HCT116 (cell line): ENCODE results near the gene PTPN20. TPM values are rescaled to one million over a fixed set of nuclear protein-coding genes. Genes with fewer than 3 reads are reported as not detected.

ENCODE experiments used
- ATAC-seq: fragments of 200-7000 bp; cut with Tn5 transposase; 2 replicates; pipeline ENCODE4 v1.9.1; 2020; ENCODE audit warnings: mild to moderate bottlenecking, moderate library complexity
- BruUV-seq: library from RNA; stranded (reverse); fragments of 400-500 nt; replicated peaks from 2 replicates; lab custom pipeline; 2021; lab: Mats Ljungman, UMichigan
- CTCF ChIA-PET: fragments of 300-600 bp; sonication (Branson Sonifier 250); formaldehyde crosslinking; loops from one replicate; lab custom pipeline; 2021; ENCODE audit warnings: antibody characterized with exemption; lab: Charles Lee
- POLR2A ChIA-PET: fragments of 300-600, 350-600 bp; sonication (Branson Sonifier 250); formaldehyde crosslinking; loops from one replicate; lab custom pipeline; 2021; ENCODE audit warnings: antibody characterized with exemption; lab: Charles Lee
- RAD21 ChIA-PET, 2 experiments: fragments of 300-600 bp; sonication (Branson Sonifier 250); formaldehyde crosslinking; loops; one replicate each; lab custom pipeline; 2023; ENCODE audit warnings: low total read pairs in 2 of 2; ENCODE audit not compliant: uncharacterized antibody in 2 of 2, unreplicated experiment in 2 of 2, low non-redundant PET in 1 of 2; lab: Charles Lee
- DNase-seq: peaks from one replicate; pipeline ENCODE4 v3.0.0-alpha.2; 2010; ENCODE audit warnings: low read depth, low spot score
- H2AFZ ChIP-seq: fragments of 200-600 bp; shearing (Covaris generic), sonication (generic); 2 replicates; pipeline ENCODE4 v1.6.1; 2017; ENCODE audit warnings: low read depth, mixed run types, mixed read lengths, antibody characterized with exemption, low read length; ENCODE audit not compliant: poor library complexity, severe bottlenecking
- H3K27ac ChIP-seq: 2 replicates; pipeline ENCODE4 v1.5.1; 2012; ENCODE audit warnings: low read depth, low read length
- H3K27me3 ChIP-seq: fragments of 200-600 bp; sonication (generic); 2 replicates; pipeline ENCODE4 v1.6.1; 2016; ENCODE audit warnings: mixed run types, low read length, mixed read lengths; ENCODE audit not compliant: insufficient read depth
- H3K36me3 ChIP-seq, 2 experiments: fragments of 200-500 bp in 1 of 2; fragments of 200-600 bp in 1 of 2; sonication (Bioruptor generic) in 1 of 2; sonication (generic) in 1 of 2; 2 replicates each; pipeline versions ENCODE4 v1.5.1 to v1.6.1; 2014 to 2016; ENCODE audit warnings: low read length in 2 of 2, inconsistent platforms in 1 of 2, mixed read lengths in 1 of 2, mixed run types in 1 of 2; ENCODE audit not compliant: insufficient read depth in 2 of 2, control insufficient read depth in 1 of 2
- H3K4me1 ChIP-seq, 2 experiments: fragments of 200-600 bp in 1 of 2; sonication (generic) in 1 of 2; 2 replicates each; pipeline versions ENCODE4 v1.5.1 to v1.6.1; 2012 to 2017; ENCODE audit warnings: low read length in 2 of 2, inconsistent platforms in 1 of 2, mild to moderate bottlenecking in 1 of 2, mixed read lengths in 1 of 2, mixed run types in 1 of 2, moderate library complexity in 1 of 2; ENCODE audit not compliant: insufficient read depth in 2 of 2, control insufficient read depth in 1 of 2
- H3K4me2 ChIP-seq: fragments of 200-600 bp; sonication (generic); 2 replicates; pipeline ENCODE4 v1.6.1; 2017; ENCODE audit warnings: mixed run types, low read length, mixed read lengths
- H3K4me3 ChIP-seq, 2 experiments: fragments of 200-600 bp in 1 of 2; sonication (generic) in 1 of 2; replicated peaks in 1 of 2; 2 replicates each; pipeline ENCODE4 v1.5.1; 2011 to 2016; ENCODE audit warnings: low read length in 2 of 2, control low read depth in 1 of 2, low read depth in 1 of 2, mild to moderate bottlenecking in 1 of 2, mixed read lengths in 1 of 2, mixed run types in 1 of 2
- H3K79me2 ChIP-seq: fragments of 200-600 bp; sonication (generic); 2 replicates; pipeline ENCODE4 v1.6.1; 2017; ENCODE audit warnings: mild to moderate bottlenecking, mixed run types, low read length, moderate library complexity, mixed read lengths; ENCODE audit not compliant: insufficient read depth
- H3K9ac ChIP-seq: fragments of 200-600 bp; sonication (generic); 2 replicates; pipeline ENCODE4 v1.6.1; 2016; ENCODE audit warnings: low read length, mixed read lengths
- H3K9me2 ChIP-seq: fragments of 200-600 bp; sonication (generic), shearing (Covaris generic); 2 replicates; pipeline ENCODE4 v1.6.1; 2017; ENCODE audit warnings: mixed run types, mild to moderate bottlenecking, moderate library complexity; ENCODE audit not compliant: insufficient read depth
- H3K9me3 ChIP-seq, 2 experiments: fragments of 200-500 bp in 1 of 2; fragments of 200-600 bp in 1 of 2; sonication (Bioruptor generic) in 1 of 2; sonication (generic) in 1 of 2; 2 replicates each; pipeline ENCODE4 v1.6.1; 2014 to 2017; ENCODE audit warnings: low read length in 2 of 2, mixed read lengths in 2 of 2, inconsistent platforms in 1 of 2, low read depth in 1 of 2, mild to moderate bottlenecking in 1 of 2, mixed run types in 1 of 2, moderate library complexity in 1 of 2; ENCODE audit not compliant: control insufficient read depth in 1 of 2, insufficient read depth in 1 of 2
- H4K20me1 ChIP-seq: fragments of 200-600 bp; sonication (generic), shearing (Covaris generic); 2 replicates; pipeline ENCODE4 v1.6.1; 2017; ENCODE audit warnings: mixed run types, mild to moderate bottlenecking, moderate library complexity; ENCODE audit not compliant: insufficient read depth
- CEBPB ChIP-seq: IDR thresholded peaks from 2 replicates; pipeline ENCODE4 v1.6.1; 2012; ENCODE audit warnings: low read depth
- EGR1 ChIP-seq: IDR thresholded peaks from 2 replicates; pipeline ENCODE4 v1.6.1; 2012; ENCODE audit warnings: low read depth
- EZH2 ChIP-seq: fragments of 200-600 bp; sonication (generic); IDR thresholded peaks from 2 replicates; pipeline ENCODE4 v1.6.1; 2017; ENCODE audit warnings: antibody characterized with exemption, mixed run types
- EZH2phosphoT487 ChIP-seq: fragments of 200-600 bp; IDR thresholded peaks from 2 replicates; pipeline ENCODE4 v1.6.1; 2018; ENCODE audit warnings: antibody characterized with exemption, borderline replicate concordance
- POLR2A ChIP-seq: IDR thresholded peaks from 2 replicates; pipeline ENCODE4 v1.7.0; 2011; ENCODE audit warnings: borderline replicate concordance; ENCODE audit not compliant: insufficient read depth, insufficient read length; ENCODE audit errors: extremely low read depth
- POLR2AphosphoS5 ChIP-seq: IDR thresholded peaks from 2 replicates; pipeline ENCODE4 v1.6.1; 2011; ENCODE audit warnings: mild to moderate bottlenecking, low read depth, low read length, moderate library complexity
- RAD21 ChIP-seq: IDR thresholded peaks from 2 replicates; pipeline ENCODE4 v1.6.1; 2012; ENCODE audit warnings: low read depth, mild to moderate bottlenecking
- SP1 ChIP-seq: IDR thresholded peaks from 2 replicates; pipeline ENCODE4 v1.6.1; 2012; ENCODE audit warnings: low read depth
- TCF7L2 ChIP-seq: IDR thresholded peaks from 2 replicates; pipeline ENCODE4 v1.7.0; 2011; ENCODE audit warnings: borderline replicate concordance, inconsistent platforms; ENCODE audit not compliant: insufficient read depth, insufficient read length; ENCODE audit errors: extremely low read depth
- ZNF274 ChIP-seq: fragments of 200-500 bp; sonication (Bioruptor generic); IDR thresholded peaks from 2 replicates; pipeline ENCODE4 v1.6.1; 2014; ENCODE audit warnings: mild to moderate bottlenecking, low read depth, low read length, inconsistent platforms
- intact Hi-C: fragments of 100-400 bp; cut with micrococcal nuclease; formaldehyde crosslinking; loops from 2 replicates; pipeline ENCODE4 v1.10.0; 2022
- total RNA-seq: library from RNA; stranded (reverse); gene quantifications from one replicate; pipeline ENCODE4 v1.2.1, GENCODE V29; 2021; ENCODE audit not compliant: unreplicated experiment
- TF ChIP-seq, protein P1 (sequence below): IDR thresholded peaks from 2 replicates; pipeline ENCODE4 v1.6.1; 2012
- TF ChIP-seq, protein P2 (sequence below): IDR thresholded peaks from 2 replicates; pipeline ENCODE4 v1.6.1; 2012; ENCODE audit warnings: low read depth

Gene PTPN20
- total RNA-seq, 1 experiment from 2014 or later = not detected

DNA sequence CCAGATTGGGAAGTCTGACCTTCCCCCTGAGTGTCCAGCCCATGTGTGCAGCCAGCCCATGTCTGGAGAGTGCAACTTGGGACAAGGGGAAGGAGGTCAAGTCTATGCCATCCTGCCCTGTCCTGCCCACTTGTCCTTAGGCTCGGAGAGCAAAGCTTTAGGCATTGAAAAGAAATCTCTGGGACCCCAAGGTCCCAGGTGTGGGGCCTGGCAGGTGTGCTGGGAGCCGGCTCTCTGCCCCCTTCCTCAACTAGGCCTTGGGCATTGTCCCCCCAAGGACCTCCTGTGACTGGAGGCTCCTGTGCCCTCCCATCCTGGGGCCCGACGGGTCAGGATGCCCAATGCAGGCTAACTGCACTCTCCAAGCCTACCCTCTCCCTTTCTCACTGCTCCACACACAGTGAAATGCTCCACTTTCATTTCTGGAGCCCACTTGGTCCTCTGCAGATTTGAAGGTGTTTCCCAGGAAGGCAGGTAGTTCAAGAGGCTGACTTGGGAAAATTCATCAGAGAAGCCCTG is 124.7 kb downstream of the PTPN20 start (continued):
- TF ChIP-seq EZH2 (no peak), POLR2AphosphoS5 (no peak), EZH2phosphoT487 (no peak), ZNF274 (no peak)
- TF ChIP-seq, protein P1, sequence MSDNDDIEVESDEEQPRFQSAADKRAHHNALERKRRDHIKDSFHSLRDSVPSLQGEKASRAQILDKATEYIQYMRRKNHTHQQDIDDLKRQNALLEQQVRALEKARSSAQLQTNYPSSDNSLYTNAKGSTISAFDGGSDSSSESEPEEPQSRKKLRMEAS = no peak
- TF ChIP-seq, all 23 proteins: peak for 0

DNA sequence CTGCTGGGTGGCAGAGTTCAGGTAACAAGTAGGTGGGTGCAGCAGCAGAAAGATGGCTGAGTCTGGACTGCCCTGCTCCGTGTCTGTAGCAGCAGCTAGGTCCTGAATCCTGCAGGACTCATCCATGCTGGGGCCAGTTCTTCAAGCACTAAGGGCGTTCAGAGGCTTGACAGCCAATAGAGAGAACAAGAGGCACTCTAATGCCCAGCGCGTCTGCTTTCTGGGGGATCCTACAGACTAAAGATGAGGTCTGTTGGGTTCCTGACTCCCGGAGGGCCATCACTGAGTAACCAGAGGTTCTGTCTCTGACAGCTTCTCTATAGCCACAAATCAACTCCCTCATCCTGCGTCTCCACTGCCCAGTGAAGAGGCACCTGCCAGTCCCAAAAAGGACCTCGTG is 125.5 kb downstream of the PTPN20 start:
- CTCF ChIA-PET = no interaction called here
- intact Hi-C loops = no loop called here
- Histone ChIP-seq H2AFZ (no peak overlapping the region), H3K27me3 (no peaks in the 10 kb centered on the region; the same call in 1 of the 2 replicates), H3K27ac (no peak overlapping the region), H3K9ac (no peak overlapping the region), H3K4me2 (no peak overlapping the region), H3K36me3 (no peaks in the 10 kb centered on the region), H3K79me2 (no peaks in the 10 kb centered on the region), H3K9me2 (no peaks in the 10 kb centered on the region), H3K4me1 (no peaks in the 10 kb centered on the region), H3K4me3 (no peak overlapping the region), H3K9me3 (no peaks in the 10 kb centered on the region), H4K20me1 (no peaks in the 10 kb centered on the region)
- TF ChIP-seq POLR2A (no peak), EZH2phosphoT487 (no peak), CEBPB (no peak), ZNF274 (no peak), EGR1 (no peak), RAD21 (no peak), TCF7L2 (no peak), SP1 (no peak)
- TF ChIP-seq, protein P2, sequence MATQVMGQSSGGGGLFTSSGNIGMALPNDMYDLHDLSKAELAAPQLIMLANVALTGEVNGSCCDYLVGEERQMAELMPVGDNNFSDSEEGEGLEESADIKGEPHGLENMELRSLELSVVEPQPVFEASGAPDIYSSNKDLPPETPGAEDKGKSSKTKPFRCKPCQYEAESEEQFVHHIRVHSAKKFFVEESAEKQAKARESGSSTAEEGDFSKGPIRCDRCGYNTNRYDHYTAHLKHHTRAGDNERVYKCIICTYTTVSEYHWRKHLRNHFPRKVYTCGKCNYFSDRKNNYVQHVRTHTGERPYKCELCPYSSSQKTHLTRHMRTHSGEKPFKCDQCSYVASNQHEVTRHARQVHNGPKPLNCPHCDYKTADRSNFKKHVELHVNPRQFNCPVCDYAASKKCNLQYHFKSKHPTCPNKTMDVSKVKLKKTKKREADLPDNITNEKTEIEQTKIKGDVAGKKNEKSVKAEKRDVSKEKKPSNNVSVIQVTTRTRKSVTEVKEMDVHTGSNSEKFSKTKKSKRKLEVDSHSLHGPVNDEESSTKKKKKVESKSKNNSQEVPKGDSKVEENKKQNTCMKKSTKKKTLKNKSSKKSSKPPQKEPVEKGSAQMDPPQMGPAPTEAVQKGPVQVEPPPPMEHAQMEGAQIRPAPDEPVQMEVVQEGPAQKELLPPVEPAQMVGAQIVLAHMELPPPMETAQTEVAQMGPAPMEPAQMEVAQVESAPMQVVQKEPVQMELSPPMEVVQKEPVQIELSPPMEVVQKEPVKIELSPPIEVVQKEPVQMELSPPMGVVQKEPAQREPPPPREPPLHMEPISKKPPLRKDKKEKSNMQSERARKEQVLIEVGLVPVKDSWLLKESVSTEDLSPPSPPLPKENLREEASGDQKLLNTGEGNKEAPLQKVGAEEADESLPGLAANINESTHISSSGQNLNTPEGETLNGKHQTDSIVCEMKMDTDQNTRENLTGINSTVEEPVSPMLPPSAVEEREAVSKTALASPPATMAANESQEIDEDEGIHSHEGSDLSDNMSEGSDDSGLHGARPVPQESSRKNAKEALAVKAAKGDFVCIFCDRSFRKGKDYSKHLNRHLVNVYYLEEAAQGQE = no peak
- no peak for ATAC-seq
- BruUV-seq = no TSS peak
- POLR2A ChIA-PET = no interaction called here
- no peak for DNase-seq
- RAD21 ChIA-PET = no interaction called here
